Ovary (tissue), 3 donors: Measurements from ENCODE around the gene ISG20.

Experiments
- CTCF ChIP-seq, 3 donors: fragments of 450-650 bp in 2 of 3; fragments of 200-600 bp in 1 of 3; IDR thresholded peaks; one replicate each; pipeline versions ENCODE4 v1.5.1 to v1.8.0; 2016 to 2022; ENCODE audit warnings: antibody characterized with exemption in 3 of 3, mild to moderate bottlenecking in 1 of 3
- POLR2A ChIP-seq: fragments of 450-650 bp; IDR thresholded peaks from one replicate; pipeline ENCODE4 v1.6.1; 2017; ENCODE audit warnings: antibody characterized with exemption, mild to moderate bottlenecking, moderate library complexity
- donor health status: DM: no; HTN: no; CAD: no.

GRCh38 chr15:88664151-88664778 is 25.4 kb downstream of the ISG20 start:
- no peak for TF ChIP-seq CTCF (IDR thresholded peaks at IDR 0.05)
- TF ChIP-seq POLR2A = no peak
